Measurements from ENCODE around the gene NPTX1. TPM values are rescaled to one million over a fixed set of nuclear protein-coding genes. Genes with fewer than 3 reads are reported as not detected.

NPTX1 gene
- total RNA-seq, 1 donor from 2014 or later: under 0.01 TPM

- DNase-seq: no peak
Observed at GRCh38 chr17:80503031-80503430, 26.6 kb upstream of the NPTX1 start.

- DNase-seq: no peak
Observed at GRCh38 chr17:80502578-80502877, 26.1 kb upstream of the NPTX1 start.

- no peak for DNase-seq
Observed at GRCh38 chr17:80501741-80502577, 25.6 kb upstream of the NPTX1 start.

- DNase-seq: no peak
Observed at GRCh38 chr17:80499961-80500665, 23.7 kb upstream of the NPTX1 start.

GRCh38 chr17:80499560-80499959 is 23.2 kb upstream of the NPTX1 start:
- DNase-seq: no peak

GRCh38 chr17:80498920-80499410 is 22.6 kb upstream of the NPTX1 start:
- no peak for DNase-seq

- DNase-seq: no peak
Observed at GRCh38 chr17:80498242-80498919, 22.0 kb upstream of the NPTX1 start.

- DNase-seq: no peak
Observed at GRCh38 chr17:80497726-80498241, 21.4 kb upstream of the NPTX1 start.

- DNase-seq: no peak
Observed at GRCh38 chr17:80494547-80494946, 18.1 kb upstream of the NPTX1 start.

GRCh38 chr17:80492343-80493136 is 16.1 kb upstream of the NPTX1 start:
- DNase-seq: no peak

GRCh38 chr17:80491478-80492342 is 15.3 kb upstream of the NPTX1 start:
- no peak for DNase-seq

- no peak for DNase-seq
Observed at GRCh38 chr17:80487511-80487910, 11.1 kb upstream of the NPTX1 start.

- no peak for DNase-seq
Observed at GRCh38 chr17:80486692-80487091, 10.3 kb upstream of the NPTX1 start.

- no peak for DNase-seq
Observed at GRCh38 chr17:80485846-80486245, 9.4 kb upstream of the NPTX1 start.

- DNase-seq: no peak
Observed at GRCh38 chr17:80482555-80483308, 6.3 kb upstream of the NPTX1 start.

GRCh38 chr17:80482058-80482318 is 5.6 kb upstream of the NPTX1 start:
- no peak for DNase-seq

GRCh38 chr17:80481284-80482057 is 5.1 kb upstream of the NPTX1 start:
- DNase-seq: no peak

GRCh38 chr17:80480248-80480647 is 3.8 kb upstream of the NPTX1 start:
- no peak for DNase-seq

- no peak for DNase-seq
Observed at GRCh38 chr17:80479246-80479566, 2.8 kb upstream of the NPTX1 start.

Data from dermis blood vessel endothelial cell (primary cell).